GM12873 (cell line): ENCODE results near the gene APOLD1.

Source experiments
- TF ChIP-seq, protein P1 (sequence below): IDR thresholded peaks from 2 replicates; pipeline ENCODE4 v1.5.1; 2012; ENCODE audit warnings: low read depth, mild to moderate bottlenecking, moderate library complexity, low read length, control low read depth; ENCODE audit not compliant: insufficient read depth; ENCODE audit errors: missing control alignments

Gene APOLD1

DNA sequence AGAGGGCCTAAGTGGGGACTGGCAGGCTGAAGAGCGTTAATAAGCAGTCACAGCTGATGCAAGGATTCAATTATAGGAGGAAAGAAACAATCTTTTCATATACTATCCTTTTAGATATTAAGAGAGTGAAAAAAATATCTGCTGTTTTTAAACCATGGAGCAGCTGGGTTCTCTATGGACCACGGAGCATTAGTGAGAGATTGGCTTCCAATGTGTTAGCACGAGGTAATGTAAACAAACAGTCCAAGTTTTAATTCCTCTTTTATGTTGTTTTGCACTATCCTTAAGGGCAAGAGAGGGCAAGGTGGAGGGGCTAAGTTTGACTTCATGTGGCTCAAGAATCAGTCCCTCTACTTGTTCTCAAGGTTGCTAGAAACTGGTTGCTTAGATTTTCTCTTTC, 37.4 kb upstream of the APOLD1 start:
- TF ChIP-seq, protein P1, sequence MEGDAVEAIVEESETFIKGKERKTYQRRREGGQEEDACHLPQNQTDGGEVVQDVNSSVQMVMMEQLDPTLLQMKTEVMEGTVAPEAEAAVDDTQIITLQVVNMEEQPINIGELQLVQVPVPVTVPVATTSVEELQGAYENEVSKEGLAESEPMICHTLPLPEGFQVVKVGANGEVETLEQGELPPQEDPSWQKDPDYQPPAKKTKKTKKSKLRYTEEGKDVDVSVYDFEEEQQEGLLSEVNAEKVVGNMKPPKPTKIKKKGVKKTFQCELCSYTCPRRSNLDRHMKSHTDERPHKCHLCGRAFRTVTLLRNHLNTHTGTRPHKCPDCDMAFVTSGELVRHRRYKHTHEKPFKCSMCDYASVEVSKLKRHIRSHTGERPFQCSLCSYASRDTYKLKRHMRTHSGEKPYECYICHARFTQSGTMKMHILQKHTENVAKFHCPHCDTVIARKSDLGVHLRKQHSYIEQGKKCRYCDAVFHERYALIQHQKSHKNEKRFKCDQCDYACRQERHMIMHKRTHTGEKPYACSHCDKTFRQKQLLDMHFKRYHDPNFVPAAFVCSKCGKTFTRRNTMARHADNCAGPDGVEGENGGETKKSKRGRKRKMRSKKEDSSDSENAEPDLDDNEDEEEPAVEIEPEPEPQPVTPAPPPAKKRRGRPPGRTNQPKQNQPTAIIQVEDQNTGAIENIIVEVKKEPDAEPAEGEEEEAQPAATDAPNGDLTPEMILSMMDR, result no peak

- TF ChIP-seq, protein P1, result no peak
Measured at GRCh38 chr12:12749433-12749832, 36.0 kb upstream of the APOLD1 start.

- TF ChIP-seq, protein P1, result no peak
Measured at GRCh38 chr12:12755923-12756322, 29.5 kb upstream of the APOLD1 start.

DNA sequence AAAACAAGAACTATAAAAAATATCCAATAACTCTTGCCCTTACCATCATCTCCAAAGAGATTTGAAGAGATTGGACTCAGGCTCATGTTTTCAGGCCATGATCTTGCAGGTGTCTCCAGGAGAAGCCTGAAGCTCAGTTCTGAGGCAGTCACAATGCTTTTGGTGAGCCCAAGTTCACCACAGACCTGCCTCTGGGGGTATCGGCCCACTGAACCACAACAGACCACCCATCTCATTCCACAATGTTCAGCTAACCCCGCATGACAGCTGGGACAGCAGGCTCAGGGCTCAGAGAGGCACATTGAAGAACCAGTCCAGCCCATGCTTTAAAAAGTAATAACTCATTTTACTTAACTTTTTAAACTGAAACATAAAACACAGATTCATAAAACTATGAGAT, 28.3 kb upstream of the APOLD1 start:
- TF ChIP-seq, protein P1, result no peak

DNA sequence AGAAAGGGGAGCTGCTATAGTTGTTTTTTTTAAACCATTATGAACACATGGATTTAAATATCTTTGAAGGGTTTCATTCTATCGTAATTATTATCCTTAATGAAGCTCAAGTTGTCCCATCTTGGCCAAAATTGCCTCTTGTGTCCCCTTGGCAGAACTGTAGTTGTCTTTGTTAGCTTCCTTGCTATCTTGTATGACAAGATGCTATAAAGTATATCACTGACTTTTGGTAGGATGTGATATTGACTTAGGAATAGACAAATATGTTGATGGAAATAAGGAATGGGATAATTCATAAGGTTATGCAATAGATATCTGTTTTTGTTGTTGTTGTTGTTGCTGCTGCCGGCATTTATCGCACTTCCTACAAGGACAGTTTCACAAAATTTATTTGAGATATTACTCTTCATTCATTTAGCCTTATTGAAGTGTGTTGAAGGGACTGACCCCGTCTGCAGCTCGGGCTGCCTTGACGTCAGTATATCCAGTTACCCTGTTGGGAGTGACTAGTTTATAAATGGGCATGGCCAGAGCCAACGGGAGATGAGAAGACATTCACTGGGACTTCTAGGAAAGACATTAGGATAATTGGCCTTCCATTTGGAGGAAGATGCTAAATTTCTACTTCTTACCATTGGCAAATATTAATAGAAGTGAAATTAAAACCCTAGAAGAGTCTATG, 26.1 kb upstream of the APOLD1 start:
- TF ChIP-seq, protein P1, result no peak

DNA sequence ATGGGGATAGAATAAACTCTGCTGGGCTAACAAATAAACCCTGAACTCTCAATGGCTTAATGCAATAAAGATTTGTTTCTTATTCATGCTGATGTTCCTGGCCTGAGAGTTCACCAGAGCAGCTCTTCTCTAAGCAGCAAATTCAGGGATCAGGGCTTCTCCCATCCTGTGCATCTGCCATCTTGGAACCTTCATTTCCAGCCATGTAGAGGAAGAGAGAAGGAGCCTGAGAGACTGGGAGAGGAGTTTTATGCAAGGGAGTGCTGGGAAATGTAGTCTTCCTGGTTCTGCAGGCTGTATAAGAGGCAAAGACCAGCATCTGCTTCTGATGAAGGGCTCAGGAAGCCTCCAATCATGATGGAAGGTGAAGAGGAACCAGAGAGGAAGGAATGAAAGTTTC, 20.6 kb upstream of the APOLD1 start:
- TF ChIP-seq, protein P1, result no peak

- TF ChIP-seq, protein P1, result no peak
Measured at GRCh38 chr12:12770262-12770661, 15.2 kb upstream of the APOLD1 start.

GRCh38 chr12:12774791-12775190, 10.7 kb upstream of the APOLD1 start:
- TF ChIP-seq, protein P1, result no peak
